HG02623 (cell line): ENCODE data around the gene CHFR.
"Not testable (repeated sequence)": the region's sequence is repeated elsewhere in the genome, so short reads cannot be mapped to it uniquely, and the experiment has no call there.

Experiments used
- ATAC-seq: cut with Tn5 transposase; IDR thresholded peaks from one replicate; pipeline ENCODE4 v1.9.1; 2021; ENCODE audit warnings: moderate library complexity; ENCODE audit not compliant: unreplicated experiment

CHFR gene, protein sequence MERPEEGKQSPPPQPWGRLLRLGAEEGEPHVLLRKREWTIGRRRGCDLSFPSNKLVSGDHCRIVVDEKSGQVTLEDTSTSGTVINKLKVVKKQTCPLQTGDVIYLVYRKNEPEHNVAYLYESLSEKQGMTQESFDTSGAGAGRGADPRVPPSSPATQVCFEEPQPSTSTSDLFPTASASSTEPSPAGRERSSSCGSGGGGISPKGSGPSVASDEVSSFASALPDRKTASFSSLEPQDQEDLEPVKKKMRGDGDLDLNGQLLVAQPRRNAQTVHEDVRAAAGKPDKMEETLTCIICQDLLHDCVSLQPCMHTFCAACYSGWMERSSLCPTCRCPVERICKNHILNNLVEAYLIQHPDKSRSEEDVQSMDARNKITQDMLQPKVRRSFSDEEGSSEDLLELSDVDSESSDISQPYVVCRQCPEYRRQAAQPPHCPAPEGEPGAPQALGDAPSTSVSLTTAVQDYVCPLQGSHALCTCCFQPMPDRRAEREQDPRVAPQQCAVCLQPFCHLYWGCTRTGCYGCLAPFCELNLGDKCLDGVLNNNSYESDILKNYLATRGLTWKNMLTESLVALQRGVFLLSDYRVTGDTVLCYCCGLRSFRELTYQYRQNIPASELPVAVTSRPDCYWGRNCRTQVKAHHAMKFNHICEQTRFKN

GRCh38 chr12:132887513-132888351 lies at the start of gene CHFR:
Gene CHFR, minus strand, starts transcription at chr12:132887605. Its CDS starts 277 bp downstream, at chr12:132887328.
- peak; percentile 98 for ATAC-seq

DNA sequence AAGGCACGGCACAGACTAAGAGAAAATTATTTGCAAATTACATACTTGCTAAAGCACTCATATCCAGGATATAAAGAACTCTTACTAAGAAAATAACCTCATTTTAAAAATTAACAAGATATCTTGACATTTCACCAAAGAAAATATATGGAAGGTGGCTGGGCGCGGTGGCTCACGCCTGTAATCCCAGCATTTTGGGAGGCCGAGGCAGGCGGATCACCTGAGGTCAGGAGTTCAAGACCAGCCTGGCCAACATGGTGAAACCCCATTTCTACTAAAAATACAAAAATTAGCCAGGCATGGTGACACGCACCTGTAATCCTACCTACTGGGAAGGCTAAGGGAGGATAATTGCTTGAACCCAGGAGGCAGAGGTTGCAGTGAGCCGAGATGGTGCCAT lies 49.5 kb upstream of the CHFR start:
- ATAC-seq, result not testable (repeated sequence)

DNA sequence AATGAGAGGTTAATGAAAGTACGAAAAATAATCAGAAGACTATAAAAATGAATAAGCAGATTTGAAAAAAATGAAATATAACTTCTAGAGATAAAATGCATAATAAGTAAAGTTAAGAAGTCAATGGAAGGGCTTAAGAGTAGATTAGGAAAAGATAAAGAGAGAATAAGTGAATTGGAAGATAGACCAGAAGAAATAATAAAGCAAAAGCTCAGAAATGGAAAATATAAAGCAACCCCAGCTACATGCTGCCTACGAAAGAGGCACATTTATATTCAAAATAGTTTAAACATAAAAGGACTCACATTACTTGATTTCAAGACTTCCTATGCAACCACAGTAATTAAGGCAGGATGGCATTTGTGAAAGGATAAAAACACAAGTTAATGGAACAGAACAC lies 48.8 kb upstream of the CHFR start:
- no peak for ATAC-seq

DNA sequence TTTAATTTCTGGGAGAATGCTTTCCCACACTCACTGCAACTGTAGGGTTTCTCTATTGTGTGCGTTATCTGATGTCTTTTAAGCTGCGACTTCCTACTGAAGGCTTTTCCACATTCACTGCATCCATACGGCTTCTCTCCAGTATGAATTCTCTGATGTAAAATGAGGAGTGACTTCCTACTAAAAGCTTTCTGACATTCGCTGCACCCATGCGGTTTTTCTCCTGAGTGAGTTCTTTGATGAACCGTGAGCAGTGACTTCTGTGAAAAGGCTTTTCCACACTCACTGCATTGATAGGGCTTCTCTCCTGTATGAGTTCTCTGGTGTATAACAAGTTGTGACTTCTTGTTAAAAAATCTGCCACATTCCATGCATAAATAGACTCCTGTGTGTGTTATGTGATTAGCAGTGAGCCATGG lies 39.0 kb upstream of the CHFR start:
- no peak for ATAC-seq

DNA sequence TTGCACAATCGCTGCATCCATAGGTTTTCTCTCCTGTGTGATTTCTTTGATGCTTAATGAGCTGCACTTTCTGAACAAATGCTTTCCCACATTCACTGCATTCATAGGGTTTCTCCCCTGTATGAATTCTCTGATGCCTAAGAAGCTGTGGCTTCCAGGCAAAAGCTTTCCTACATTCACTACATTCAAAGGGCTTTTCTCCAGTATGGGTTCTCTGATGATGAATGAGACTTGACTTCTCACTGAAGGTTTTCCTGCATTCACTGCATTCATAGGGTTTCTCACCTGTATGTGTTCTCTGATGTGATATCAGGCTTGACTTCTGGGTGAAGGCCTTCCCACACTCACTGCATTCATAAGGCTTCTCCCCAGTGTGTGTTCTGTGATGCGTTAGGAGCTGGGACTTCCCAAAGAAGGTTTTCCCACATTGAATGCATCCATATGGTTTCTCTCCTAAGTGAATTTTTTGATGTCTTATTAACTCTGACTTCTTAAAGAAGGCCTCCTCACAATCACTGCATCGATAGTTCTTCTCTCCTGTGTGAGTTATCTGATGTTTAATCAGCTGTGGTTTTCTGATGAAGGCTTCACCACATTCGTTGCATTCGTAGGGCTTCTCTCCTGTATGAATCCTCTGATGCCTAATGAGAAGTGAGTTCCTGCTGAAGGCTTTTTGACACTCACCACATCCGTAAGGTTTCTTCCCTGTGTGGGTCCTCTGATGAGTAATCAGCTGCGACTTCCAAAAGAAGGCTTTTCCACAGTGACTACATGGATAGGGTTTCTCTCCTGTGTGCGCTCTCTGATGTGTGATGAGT lies 38.4 kb upstream of the CHFR start:
- no peak for ATAC-seq

- no peak for ATAC-seq
Measured at GRCh38 chr12:132924356-132924755, 37.0 kb upstream of the CHFR start.

GRCh38 chr12:132923356-132923909 lies 36.0 kb upstream of the CHFR start:
- ATAC-seq, result no peak

GRCh38 chr12:132922676-132923075 lies 35.3 kb upstream of the CHFR start:
- no peak for ATAC-seq

GRCh38 chr12:132921685-132922084 lies 34.3 kb upstream of the CHFR start:
- ATAC-seq, result no peak

- ATAC-seq, result no peak
Measured at GRCh38 chr12:132918680-132919079, 31.3 kb upstream of the CHFR start.

DNA sequence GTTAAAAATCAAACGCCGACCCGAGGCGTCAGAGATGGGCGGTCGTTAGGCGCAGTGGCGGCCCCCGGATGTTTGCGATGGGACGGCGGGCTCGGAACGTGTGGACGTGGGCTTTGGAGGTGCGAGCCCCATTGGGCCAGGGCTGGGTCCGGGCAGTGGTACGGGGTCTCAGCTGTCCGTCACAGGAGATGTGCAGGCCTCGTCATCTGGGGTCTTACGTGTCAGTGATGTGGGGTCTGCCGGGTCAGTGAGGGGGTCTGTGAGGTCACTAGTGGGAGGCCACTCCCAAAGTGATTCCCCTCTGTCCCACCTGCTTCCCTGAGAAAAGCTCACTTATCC lies 21.6 kb upstream of the CHFR start:
- no peak for ATAC-seq

DNA sequence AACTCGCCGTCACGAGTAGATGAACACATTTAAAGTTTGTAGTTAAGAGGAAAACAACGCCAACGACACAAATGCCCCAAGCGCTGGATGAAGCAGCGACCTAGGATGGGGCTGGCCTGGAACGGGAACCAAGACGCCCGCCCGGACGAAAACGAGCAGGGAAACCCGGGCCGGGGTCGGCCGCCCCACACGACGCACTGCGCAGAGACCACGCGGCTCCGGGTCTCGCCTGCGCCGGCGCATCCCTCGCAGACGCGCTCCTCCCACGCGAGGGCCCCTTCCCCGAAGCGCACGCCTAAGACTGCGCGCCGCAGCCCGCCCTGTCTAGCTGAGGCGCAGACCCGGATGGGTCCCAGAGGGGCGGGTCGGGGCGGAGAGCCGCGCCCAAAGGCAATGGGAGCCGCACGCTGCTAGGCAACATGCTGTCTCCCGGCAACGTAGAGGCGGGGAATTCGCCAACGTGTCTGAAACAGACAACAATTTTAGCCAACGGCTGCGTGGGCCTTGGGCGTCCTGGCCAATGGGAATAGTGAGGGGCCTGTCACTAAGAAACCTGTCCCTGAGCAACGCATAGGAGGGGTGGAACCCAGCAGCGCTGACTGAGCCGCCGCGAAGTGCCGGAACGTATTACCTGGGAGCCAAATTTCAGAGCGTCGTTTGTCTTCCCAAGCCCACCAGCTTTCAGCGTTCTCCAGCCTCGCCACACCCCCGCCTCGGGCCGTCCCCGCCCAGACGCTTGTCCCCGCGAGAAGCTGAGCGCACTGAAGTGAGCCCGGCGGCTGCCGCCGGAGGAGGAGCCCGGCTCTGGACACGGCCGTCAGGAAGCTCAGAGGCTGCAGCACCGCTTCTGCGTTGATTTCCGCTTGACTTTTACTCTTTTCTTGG lies 21.0 kb upstream of the CHFR start:
- ATAC-seq, result peak; percentile 91

DNA sequence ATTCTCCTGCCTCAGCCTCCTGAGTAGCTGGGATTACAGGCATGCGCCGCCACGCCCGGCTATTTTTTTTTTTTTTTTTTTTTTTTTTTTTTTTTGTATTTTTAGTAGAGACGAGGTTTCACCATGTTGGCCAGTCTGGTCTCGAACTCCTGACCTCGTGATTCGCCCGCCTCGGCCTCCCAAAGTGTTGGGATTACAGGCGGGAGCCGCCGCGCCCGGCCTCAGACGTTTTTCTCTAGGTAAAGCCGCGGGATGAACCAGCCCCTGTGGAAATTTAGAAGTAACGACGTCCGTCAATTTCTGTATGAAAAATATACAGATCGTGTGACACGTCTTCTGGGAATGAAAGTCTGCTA lies 20.4 kb upstream of the CHFR start:
- not testable (repeated sequence) for ATAC-seq

GRCh38 chr12:132907216-132907615 lies 19.8 kb upstream of the CHFR start:
- ATAC-seq, result no peak

DNA sequence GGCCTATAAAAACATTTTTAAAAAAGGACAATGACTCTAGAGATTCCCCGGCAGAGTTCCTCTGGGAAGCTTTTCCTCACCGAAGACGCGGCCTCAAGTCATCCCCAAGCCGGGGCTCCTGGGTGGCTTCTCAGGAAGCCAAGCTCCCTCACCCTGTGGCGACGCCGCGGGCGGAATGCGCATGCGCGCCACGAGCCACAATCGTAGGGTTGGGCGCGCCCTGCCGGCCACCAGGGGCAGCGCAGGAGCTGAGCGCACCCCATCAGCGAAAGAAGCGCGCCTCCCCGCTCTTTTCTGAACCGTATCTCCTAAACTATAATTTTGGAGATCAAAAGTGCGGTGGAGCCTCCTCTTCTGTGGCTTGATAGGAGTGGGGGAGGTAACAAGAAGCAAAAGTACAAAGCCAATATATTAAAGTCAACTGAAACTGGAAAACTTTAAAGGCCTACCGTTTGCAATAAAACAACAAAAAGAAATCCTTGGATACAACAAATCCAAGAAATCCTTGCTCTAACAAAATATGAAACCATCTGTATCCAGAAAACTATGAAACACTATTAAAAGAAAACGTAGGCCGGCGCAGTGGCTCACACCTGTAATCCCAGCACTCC lies 17.4 kb upstream of the CHFR start:
- no peak for ATAC-seq

DNA sequence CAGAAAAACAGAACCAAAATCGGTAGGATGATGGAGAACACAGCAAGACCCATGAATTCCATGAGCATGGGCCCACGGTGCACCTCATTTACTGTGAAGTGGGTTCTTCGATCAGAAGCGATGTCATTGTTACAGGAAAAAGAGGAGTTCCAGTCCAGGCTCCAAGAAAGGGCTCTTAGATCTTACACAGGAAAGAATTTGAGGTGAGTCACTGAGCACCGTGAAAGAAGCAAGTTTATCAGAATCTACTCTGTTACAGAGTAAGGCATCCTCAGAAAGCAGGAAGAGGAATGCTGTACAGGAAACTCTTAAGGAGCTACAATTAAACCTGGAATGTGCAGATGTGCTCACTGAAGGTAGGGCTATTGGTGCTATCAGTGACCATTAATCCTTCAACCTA lies 11.6 kb upstream of the CHFR start:
- no peak for ATAC-seq

GRCh38 chr12:132888852-132889251 lies 1.4 kb upstream of the CHFR start:
- ATAC-seq, result no peak

DNA sequence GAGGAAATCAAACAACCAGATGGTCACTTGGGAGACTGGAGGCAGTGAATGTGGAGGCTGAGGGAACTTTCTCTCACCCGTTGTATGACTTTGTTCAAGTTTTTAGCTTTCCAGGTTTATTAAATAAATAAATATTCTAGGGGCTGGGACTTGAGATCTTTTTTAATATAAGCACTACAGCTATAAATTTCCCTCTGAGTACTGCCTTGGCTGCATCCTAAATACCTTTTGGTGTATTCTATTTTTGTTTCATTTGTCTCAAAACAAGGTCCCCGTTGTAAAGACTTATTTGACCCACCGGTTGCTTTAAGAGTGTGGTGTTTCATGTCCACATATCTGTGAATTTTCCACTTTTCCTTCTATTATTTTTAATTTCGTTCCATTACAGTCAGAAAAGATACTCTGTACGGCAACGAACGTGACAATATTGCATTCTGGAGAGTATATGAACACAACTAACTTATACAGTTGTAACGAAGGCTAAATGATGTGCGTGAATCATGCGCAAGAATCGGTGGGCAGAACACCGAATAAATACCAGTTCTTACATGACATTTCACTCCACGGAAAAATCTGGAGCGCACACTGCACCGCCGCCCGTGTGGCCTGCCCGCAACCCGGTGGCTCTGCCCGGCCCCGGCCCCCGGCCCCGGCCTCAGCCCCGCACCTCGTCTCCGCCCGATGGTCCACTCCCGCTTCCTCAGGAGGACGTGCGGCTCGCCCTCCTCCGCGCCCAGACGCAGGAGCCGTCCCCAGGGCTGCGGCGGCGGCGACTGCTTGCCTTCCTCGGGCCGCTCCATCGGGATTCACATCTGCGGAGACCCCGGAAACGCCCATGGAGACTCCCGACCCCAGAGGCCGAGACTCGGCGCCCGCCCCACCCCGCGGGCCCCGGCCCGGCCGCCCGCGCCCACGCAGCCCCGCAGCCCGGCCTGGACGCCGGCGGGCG lies 602 bp downstream of the CHFR start:
- peak; percentile 14 for ATAC-seq
